Endothelial cell of umbilical vein (primary cell): ENCODE results near the gene TREM2. TPM values are rescaled to one million over a fixed set of nuclear protein-coding genes. Genes with fewer than 3 reads are reported as not detected.

Experiments used
- BruUV-seq: library from RNA; stranded (reverse); fragments of 400-500 nt; replicated peaks from 2 replicates; lab custom pipeline; 2021; lab: Mats Ljungman, UMichigan
- CTCF ChIA-PET: fragments of 300-600, 350-600 bp; sonication (Branson Sonifier 250); formaldehyde crosslinking; loops from one replicate; lab custom pipeline; 2021; ENCODE audit warnings: antibody characterized with exemption, inconsistent platforms; lab: Charles Lee
- POLR2A ChIA-PET: fragments of 300-600, 350-600 bp; sonication (Branson Sonifier 250); formaldehyde crosslinking; loops from one replicate; lab custom pipeline; 2021; ENCODE audit warnings: antibody characterized with exemption, inconsistent platforms; lab: Charles Lee
- DNase-seq: peaks from one replicate; pipeline ENCODE4 v3.0.0-alpha.2; 2011; ENCODE audit warnings: low read depth, low spot score
- FAIRE-seq: peaks from 2 replicates; lab custom pipeline; 2011; peaks lifted over from hg19 to GRCh38; lab: Jason Lieb, UNC
- H2AFZ ChIP-seq: 2 replicates; pipeline ENCODE4 v1.6.0; 2012; ENCODE audit warnings: low read depth, low read length, control low read depth, inconsistent platforms
- H3K27ac ChIP-seq: 2 replicates; pipeline ENCODE4 v1.5.1; 2011; ENCODE audit warnings: low read depth, mild to moderate bottlenecking, control low read depth, low read length, moderate library complexity; ENCODE audit not compliant: insufficient read depth
- H3K27me3 ChIP-seq, 2 experiments: 2 replicates each; pipeline versions ENCODE4 v1.6.0 to v1.6.1; 2011; ENCODE audit warnings: low read length in 2 of 2, mixed read lengths in 1 of 2; ENCODE audit not compliant: control insufficient read depth in 2 of 2, insufficient read depth in 2 of 2
- H3K36me3 ChIP-seq, 2 experiments: 2 replicates in 1 of 2; 3 replicates in 1 of 2; pipeline ENCODE4 v1.5.1; 2011; ENCODE audit warnings: low read length in 2 of 2, mild to moderate bottlenecking in 1 of 2, moderate library complexity in 1 of 2; ENCODE audit not compliant: control insufficient read depth in 2 of 2, insufficient read depth in 2 of 2; ENCODE audit errors: extremely low read depth in 1 of 2
- H3K4me1 ChIP-seq: 3 replicates; pipeline ENCODE4 v1.5.1; 2011; ENCODE audit warnings: mild to moderate bottlenecking, low read length; ENCODE audit not compliant: control insufficient read depth, insufficient read depth; ENCODE audit errors: extremely low read depth
- H3K4me2 ChIP-seq: 2 replicates; pipeline ENCODE4 v1.6.1; 2011; ENCODE audit warnings: low read length, control low read depth, mixed read lengths; ENCODE audit not compliant: insufficient read depth
- H3K4me3 ChIP-seq, 3 experiments: fragments of 200-600 bp in 1 of 3; sonication (generic), shearing (Covaris generic) in 1 of 3; replicated peaks in 1 of 3; 2 replicates each; pipeline ENCODE4 v1.5.1; 2011 to 2016; ENCODE audit warnings: control low read depth in 3 of 3, low read length in 3 of 3, mild to moderate bottlenecking in 2 of 3, inconsistent platforms in 1 of 3, low read depth in 1 of 3, moderate library complexity in 1 of 3; ENCODE audit not compliant: insufficient read depth in 1 of 3
- H3K79me2 ChIP-seq: 2 replicates; pipeline ENCODE4 v1.6.0; 2012; ENCODE audit warnings: low read length, inconsistent platforms; ENCODE audit not compliant: control insufficient read depth, insufficient read depth
- H3K9ac ChIP-seq: replicated peaks from 2 replicates; pipeline ENCODE3; 2011; ENCODE audit warnings: low read length, control low read depth; ENCODE audit not compliant: insufficient read depth; ENCODE audit errors: extremely low read depth
- H3K9me1 ChIP-seq: replicated peaks from 3 replicates; pipeline ENCODE4 v1.6.0; 2011; ENCODE audit warnings: mild to moderate bottlenecking, low read length; ENCODE audit not compliant: control insufficient read depth, insufficient read depth; ENCODE audit errors: extremely low read depth
- H3K9me3 ChIP-seq: replicated peaks from 2 replicates; pipeline ENCODE4 v1.5.1; 2012; ENCODE audit warnings: low read length, inconsistent platforms; ENCODE audit not compliant: control insufficient read depth, insufficient read depth
- H4K20me1 ChIP-seq: replicated peaks from 2 replicates; pipeline ENCODE3; 2011; ENCODE audit warnings: mild to moderate bottlenecking, low read length; ENCODE audit not compliant: control insufficient read depth, insufficient read depth; ENCODE audit errors: extremely low read depth
- EZH2 ChIP-seq: IDR thresholded peaks from 2 replicates; pipeline ENCODE4 v1.6.1; 2012; ENCODE audit warnings: borderline replicate concordance, low read depth, mild to moderate bottlenecking, moderate library complexity, low read length, inconsistent platforms; ENCODE audit not compliant: severe bottlenecking
- FOS ChIP-seq: IDR thresholded peaks from 2 replicates; pipeline ENCODE4 v1.6.1; 2011; ENCODE audit warnings: mild to moderate bottlenecking, low read length, moderate library complexity, borderline replicate concordance; ENCODE audit not compliant: insufficient read depth
- GATA2 ChIP-seq: IDR thresholded peaks from 2 replicates; pipeline ENCODE4 v1.7.0; 2011; ENCODE audit warnings: low read depth, mild to moderate bottlenecking, moderate library complexity, mixed read lengths, low read length; ENCODE audit not compliant: insufficient read length, insufficient read depth
- JUN ChIP-seq: IDR thresholded peaks from 2 replicates; pipeline ENCODE4 v1.6.1; 2011; ENCODE audit warnings: borderline replicate concordance, low read depth; ENCODE audit not compliant: insufficient read length, insufficient read depth
- MYC ChIP-seq: IDR thresholded peaks from one replicate; pipeline ENCODE4 v1.6.1; 2011; ENCODE audit warnings: mild to moderate bottlenecking, low read depth, low read length
- POLR2A ChIP-seq: IDR thresholded peaks from 2 replicates; pipeline ENCODE4 v1.6.1; 2012; ENCODE audit warnings: low read depth, mild to moderate bottlenecking, control low read depth, low read length
- POLR2AphosphoS5 ChIP-seq: IDR thresholded peaks from 2 replicates; pipeline ENCODE4 v1.6.1; 2012; ENCODE audit warnings: low read depth, mild to moderate bottlenecking, control low read depth, low read length, moderate library complexity; ENCODE audit not compliant: insufficient read depth
- dilution Hi-C: fragments of 300-500 bp; cut with MboI; formaldehyde crosslinking; loops from one replicate; pipeline ENCODE4 v1.15.0; 2019; ENCODE audit warnings: low sequenced_read_pairs; ENCODE audit not compliant: extremely low pct_ligation_motif_present
- intact Hi-C: fragments of 100-400 bp; cut with micrococcal nuclease; formaldehyde crosslinking; loops from one replicate; pipeline ENCODE4 v1.10.0; 2022
- polyA plus RNA-seq, 4 experiments: library from polyadenylated mRNA; depleted of rRNA in 3 of 4; stranded (reverse) in 3 of 4; unstranded in 1 of 4; fragments of >200 nt; gene quantifications; 2 replicates each; pipeline versions ENCODE4 v1.2.1 to v1.2.3, GENCODE V29; 2011 to 2012; ENCODE audit warnings: missing spikeins in 1 of 4
- total RNA-seq: library from RNA; stranded (reverse); gene quantifications from 2 replicates; pipeline ENCODE4 v1.2.3, GENCODE V29; 2021
- TF ChIP-seq, protein P1 (sequence below), 2 donors: IDR thresholded peaks; 1 replicate in 1 of 2; 2 replicates in 1 of 2; pipeline ENCODE4 v1.5.1; 2011; ENCODE audit warnings: low read length in 2 of 2, mild to moderate bottlenecking in 2 of 2, moderate library complexity in 2 of 2, control low read depth in 1 of 2, inconsistent platforms in 1 of 2, low read depth in 1 of 2; ENCODE audit not compliant: insufficient read depth in 1 of 2; ENCODE audit errors: extremely low read depth in 1 of 2
- TF ChIP-seq, protein P2 (sequence below): IDR thresholded peaks from 2 replicates; pipeline ENCODE4 v1.6.1; 2011; ENCODE audit not compliant: insufficient read depth, insufficient read length

The TREM2 gene
- total and polyA plus RNA-seq, 2 donors (not counting 3 experiments of a cell fraction or from before 2014, with no cell fraction given): not detected

DNA sequence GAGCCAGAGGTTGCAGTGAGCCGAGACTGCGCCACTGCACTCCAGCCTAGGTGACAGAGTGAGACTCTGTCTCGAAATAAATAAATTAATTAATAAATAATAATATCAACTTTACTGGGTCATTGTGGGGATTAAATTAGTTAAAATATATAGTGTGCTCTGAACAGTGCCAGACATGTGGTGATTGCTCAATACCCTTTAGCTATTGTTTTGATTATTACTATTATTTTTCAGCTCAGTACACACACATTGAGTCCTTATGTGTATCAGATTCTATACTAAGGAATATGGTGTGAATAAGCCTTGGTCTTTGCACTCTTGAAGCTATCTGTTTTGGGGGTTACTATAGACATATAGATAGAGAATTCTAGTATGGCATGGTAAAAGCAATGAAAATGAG is 37.6 kb downstream of the TREM2 start:
- dilution Hi-C loops: no loop called here
- Histone ChIP-seq H3K27me3 (no peaks in the 10 kb centered on the region), H2AFZ (no peak overlapping the region), H3K9me1 (no peaks in the 10 kb centered on the region), H3K9ac (no peak overlapping the region), H3K4me1 (no peaks in the 10 kb centered on the region), H3K4me2 (no peak overlapping the region), H3K4me3 (no peak overlapping the region), H3K36me3 (no peaks in the 10 kb centered on the region), H3K79me2 (no peaks in the 10 kb centered on the region), H4K20me1 (no peaks in the 10 kb centered on the region), H3K9me3 (no peaks in the 10 kb centered on the region), H3K27ac (no peak overlapping the region)
- ChIA-PET CTCF (interaction anchor here (0.9 kb wide), 1 partner anchor 10 kb away, joined by 3 read pairs; no protein-coding TSS in a partner anchor), POLR2A (no interaction called here)
- FAIRE-seq (no peak), DNase-seq (no peak)
- intact Hi-C loops: no loop called here
- no TSS peak for BruUV-seq
- TF ChIP-seq POLR2A (no peak), FOS (no peak), JUN (no peak), GATA2 (no peak), POLR2AphosphoS5 (no peak), MYC (no peak), EZH2 (no peak)
- TF ChIP-seq, protein P1, sequence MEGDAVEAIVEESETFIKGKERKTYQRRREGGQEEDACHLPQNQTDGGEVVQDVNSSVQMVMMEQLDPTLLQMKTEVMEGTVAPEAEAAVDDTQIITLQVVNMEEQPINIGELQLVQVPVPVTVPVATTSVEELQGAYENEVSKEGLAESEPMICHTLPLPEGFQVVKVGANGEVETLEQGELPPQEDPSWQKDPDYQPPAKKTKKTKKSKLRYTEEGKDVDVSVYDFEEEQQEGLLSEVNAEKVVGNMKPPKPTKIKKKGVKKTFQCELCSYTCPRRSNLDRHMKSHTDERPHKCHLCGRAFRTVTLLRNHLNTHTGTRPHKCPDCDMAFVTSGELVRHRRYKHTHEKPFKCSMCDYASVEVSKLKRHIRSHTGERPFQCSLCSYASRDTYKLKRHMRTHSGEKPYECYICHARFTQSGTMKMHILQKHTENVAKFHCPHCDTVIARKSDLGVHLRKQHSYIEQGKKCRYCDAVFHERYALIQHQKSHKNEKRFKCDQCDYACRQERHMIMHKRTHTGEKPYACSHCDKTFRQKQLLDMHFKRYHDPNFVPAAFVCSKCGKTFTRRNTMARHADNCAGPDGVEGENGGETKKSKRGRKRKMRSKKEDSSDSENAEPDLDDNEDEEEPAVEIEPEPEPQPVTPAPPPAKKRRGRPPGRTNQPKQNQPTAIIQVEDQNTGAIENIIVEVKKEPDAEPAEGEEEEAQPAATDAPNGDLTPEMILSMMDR (IDR thresholded peaks at IDR 0.05; ENCODE audit: extremely low read depth in 1 of 2, insufficient read depth in 1 of 2, low read depth in 1 of 2, low read length in 2 of 2): no peak
- TF ChIP-seq, protein P2, sequence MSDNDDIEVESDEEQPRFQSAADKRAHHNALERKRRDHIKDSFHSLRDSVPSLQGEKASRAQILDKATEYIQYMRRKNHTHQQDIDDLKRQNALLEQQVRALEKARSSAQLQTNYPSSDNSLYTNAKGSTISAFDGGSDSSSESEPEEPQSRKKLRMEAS: no peak
